PC-3 (cell line): ENCODE data around the gene TANGO6.

Source experiments
- EZH2 ChIP-seq: fragments of 300-600 bp; sonication (generic); IDR thresholded peaks from one replicate; pipeline ENCODE4 v1.6.1; 2017; ENCODE audit warnings: antibody characterized with exemption, mild to moderate bottlenecking, low read length; ENCODE audit not compliant: unreplicated experiment
- EZH2phosphoT487 ChIP-seq: fragments of 300-600 bp; sonication (generic); IDR thresholded peaks from 2 replicates; pipeline ENCODE4 v1.6.1; 2018; ENCODE audit warnings: mild to moderate bottlenecking, antibody characterized with exemption, low read length, borderline replicate concordance
- TF ChIP-seq, protein P1 (sequence below): fragments of 300-600 bp; sonication (generic); conservative IDR thresholded peaks from 2 replicates; pipeline ENCODE4 v1.5.1; 2017; ENCODE audit warnings: antibody characterized with exemption, low read depth, mild to moderate bottlenecking, low read length

DNA sequence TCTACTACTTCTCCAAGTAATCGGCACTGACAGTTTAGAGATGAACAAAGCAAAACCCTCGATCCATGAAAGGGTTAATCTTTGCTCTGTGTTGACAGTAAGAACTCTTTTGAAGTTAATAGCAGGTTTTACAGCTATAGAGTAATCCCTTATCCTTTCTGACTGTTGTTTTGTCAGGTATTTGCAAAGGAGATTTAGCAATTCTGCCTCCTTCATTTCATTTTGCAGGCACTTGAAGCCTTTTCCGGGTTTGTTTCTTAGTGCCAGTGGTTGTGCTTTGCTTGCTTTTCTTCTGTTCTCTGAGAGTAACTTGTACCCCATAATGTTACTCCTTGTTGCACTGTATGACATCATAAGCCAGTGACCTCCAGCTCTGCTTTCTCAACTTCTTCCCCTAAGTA, 64.5 kb downstream of the TANGO6 start:
- TF ChIP-seq, protein P1, sequence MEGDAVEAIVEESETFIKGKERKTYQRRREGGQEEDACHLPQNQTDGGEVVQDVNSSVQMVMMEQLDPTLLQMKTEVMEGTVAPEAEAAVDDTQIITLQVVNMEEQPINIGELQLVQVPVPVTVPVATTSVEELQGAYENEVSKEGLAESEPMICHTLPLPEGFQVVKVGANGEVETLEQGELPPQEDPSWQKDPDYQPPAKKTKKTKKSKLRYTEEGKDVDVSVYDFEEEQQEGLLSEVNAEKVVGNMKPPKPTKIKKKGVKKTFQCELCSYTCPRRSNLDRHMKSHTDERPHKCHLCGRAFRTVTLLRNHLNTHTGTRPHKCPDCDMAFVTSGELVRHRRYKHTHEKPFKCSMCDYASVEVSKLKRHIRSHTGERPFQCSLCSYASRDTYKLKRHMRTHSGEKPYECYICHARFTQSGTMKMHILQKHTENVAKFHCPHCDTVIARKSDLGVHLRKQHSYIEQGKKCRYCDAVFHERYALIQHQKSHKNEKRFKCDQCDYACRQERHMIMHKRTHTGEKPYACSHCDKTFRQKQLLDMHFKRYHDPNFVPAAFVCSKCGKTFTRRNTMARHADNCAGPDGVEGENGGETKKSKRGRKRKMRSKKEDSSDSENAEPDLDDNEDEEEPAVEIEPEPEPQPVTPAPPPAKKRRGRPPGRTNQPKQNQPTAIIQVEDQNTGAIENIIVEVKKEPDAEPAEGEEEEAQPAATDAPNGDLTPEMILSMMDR, result no peak
- TF ChIP-seq EZH2, result no peak
- TF ChIP-seq EZH2phosphoT487, result no peak
